HG02885 (cell line): ENCODE measurements around the gene TUBB3.
"Not testable (repeated sequence)": the region's sequence is repeated elsewhere in the genome, so short reads cannot be mapped to it uniquely, and the experiment has no call there.

ENCODE experiments used
- ATAC-seq: cut with Tn5 transposase; IDR thresholded peaks from one replicate; pipeline ENCODE4 v1.9.1; 2021; ENCODE audit warnings: mild to moderate bottlenecking; ENCODE audit not compliant: unreplicated experiment, poor library complexity

TUBB3 gene

DNA sequence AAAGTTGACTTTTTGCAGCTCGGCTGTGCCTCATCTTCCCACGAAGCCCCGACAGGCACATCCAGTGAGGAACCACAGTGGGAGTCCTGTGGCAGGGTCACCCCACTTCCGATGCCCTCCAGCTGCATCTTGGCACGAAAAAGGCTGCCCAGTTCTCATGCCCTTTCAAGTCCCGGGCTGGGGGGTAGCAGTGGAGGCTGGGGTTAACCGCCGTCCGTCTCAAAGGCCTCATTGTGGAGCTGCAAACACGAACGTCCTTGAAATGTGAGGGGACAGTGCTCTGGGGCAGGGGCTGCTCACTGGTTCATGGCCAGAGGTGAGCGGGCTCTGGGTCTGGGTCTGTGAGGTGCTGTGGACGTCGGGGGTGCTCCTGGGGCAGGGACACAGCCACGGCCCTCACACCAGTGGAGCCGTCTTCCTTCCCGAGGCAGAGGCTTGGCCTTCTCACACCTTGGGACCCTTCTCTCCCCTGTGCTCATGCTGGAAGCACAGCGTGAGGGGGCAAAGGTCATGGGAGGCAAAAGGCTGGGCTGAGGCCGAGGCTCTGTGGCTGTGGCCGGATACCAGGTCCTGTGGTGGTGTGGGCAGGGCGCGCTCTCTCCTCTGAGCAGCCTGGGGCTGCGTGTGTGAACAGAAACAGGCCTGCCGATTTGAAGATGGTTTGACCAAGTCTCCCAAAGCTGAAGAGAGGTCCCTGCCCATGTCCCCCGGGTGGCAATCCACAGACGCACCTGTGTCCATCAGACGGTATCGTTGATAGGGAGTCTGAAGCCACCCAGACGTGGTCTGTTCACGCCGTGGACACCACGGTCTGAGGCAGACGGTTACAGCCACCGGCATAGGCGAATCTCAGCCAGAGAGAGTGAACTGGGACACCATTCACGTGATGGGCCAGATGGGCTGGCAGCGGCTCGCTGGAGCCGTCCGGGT lies 7.6 kb upstream of the TUBB3 start:
- ATAC-seq, result no peak

DNA sequence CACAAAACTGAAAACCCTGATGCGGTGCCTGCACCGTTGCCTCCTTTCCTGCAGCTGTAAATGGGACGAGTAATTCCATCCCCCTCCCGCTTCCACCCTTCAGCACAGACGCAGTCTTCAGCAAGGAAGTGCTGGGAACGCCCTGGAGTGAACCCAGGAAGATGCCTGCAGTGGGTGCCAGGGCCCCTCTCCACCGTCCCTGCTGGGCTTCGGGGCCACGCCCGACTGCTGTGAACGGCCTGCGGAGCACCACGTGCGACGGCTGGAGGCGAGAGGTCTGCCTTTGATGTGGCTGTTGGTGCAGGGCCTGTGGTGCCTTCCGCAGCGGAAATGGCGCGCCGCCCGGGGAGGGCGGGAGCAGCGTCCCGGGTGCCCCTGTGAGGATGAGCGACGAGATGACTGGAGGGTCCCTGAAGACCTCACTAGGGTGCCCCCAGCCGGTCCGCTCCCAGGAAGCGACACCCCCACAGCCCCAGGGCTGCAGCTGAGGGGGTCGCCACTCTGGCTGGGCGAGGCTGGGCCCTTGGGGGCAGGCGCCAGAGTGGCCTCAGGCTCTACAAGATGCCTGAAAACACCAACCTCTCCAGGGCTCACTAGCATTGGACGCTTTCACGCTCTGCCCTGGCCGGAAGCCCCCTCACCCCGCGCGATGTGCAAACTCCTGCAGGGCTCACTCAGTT lies 5.2 kb upstream of the TUBB3 start:
- ATAC-seq, result peak; percentile 78

DNA sequence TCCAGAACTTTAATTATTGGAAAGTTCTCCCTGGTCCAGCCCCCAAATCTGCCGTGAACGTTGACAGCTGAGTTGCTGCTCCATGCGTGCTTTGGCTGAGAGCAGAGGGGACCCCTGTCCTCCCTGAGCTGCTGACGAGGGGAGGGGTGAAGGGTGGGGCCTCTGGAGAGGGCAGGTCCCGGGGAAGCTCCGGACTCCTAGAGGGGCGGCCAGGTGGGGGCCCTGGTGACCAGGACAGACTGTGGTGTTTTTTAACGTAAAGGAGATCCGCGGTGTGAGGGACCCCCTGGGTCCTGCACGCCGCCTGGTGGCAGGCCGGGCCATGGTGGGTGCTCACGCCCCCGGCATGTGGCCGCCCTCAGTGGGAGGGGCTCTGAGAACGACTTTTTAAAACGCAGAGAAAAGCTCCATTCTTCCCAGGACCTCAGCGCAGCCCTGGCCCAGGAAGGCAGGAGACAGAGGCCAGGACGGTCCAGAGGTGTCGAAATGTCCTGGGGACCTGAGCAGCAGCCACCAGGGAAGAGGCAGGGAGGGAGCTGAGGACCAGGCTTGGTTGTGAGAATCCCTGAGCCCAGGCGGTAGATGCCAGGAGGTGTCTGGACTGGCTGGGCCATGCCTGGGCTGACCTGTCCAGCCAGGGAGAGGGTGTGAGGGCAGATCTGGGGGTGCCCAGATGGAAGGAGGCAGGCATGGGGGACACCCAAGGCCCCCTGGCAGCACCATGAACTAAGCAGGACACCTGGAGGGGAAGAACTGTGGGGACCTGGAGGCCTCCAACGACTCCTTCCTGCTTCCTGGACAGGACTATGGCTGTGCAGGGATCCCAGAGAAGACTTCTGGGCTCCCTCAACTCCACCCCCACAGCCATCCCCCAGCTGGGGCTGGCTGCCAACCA lies 4.4 kb upstream of the TUBB3 start, which contains the start of gene MC1R:
MC1R (plus strand) TSS at position 410 of the 895 bp plus-strand sequence; CDS start at position 807, 397 bp downstream.
- ATAC-seq, result no peak

DNA sequence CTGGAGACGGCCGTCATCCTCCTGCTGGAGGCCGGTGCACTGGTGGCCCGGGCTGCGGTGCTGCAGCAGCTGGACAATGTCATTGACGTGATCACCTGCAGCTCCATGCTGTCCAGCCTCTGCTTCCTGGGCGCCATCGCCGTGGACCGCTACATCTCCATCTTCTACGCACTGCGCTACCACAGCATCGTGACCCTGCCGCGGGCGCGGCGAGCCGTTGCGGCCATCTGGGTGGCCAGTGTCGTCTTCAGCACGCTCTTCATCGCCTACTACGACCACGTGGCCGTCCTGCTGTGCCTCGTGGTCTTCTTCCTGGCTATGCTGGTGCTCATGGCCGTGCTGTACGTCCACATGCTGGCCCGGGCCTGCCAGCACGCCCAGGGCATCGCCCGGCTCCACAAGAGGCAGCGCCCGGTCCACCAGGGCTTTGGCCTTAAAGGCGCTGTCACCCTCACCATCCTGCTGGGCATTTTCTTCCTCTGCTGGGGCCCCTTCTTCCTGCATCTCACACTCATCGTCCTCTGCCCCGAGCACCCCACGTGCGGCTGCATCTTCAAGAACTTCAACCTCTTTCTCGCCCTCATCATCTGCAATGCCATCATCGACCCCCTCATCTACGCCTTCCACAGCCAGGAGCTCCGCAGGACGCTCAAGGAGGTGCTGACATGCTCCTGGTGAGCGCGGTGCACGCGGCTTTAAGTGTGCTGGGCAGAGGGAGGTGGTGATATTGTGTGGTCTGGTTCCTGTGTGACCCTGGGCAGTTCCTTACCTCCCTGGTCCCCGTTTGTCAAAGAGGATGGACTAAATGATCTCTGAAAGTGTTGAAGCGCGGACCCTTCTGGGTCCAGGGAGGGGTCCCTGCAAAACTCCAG lies 3.4 kb upstream of the TUBB3 start:
- no peak for ATAC-seq

- ATAC-seq, result no peak
Observed at GRCh38 chr16:89920723-89921122, 2.4 kb upstream of the TUBB3 start.

- ATAC-seq, result no peak
Observed at GRCh38 chr16:89921131-89921701, 1.9 kb upstream of the TUBB3 start.

DNA sequence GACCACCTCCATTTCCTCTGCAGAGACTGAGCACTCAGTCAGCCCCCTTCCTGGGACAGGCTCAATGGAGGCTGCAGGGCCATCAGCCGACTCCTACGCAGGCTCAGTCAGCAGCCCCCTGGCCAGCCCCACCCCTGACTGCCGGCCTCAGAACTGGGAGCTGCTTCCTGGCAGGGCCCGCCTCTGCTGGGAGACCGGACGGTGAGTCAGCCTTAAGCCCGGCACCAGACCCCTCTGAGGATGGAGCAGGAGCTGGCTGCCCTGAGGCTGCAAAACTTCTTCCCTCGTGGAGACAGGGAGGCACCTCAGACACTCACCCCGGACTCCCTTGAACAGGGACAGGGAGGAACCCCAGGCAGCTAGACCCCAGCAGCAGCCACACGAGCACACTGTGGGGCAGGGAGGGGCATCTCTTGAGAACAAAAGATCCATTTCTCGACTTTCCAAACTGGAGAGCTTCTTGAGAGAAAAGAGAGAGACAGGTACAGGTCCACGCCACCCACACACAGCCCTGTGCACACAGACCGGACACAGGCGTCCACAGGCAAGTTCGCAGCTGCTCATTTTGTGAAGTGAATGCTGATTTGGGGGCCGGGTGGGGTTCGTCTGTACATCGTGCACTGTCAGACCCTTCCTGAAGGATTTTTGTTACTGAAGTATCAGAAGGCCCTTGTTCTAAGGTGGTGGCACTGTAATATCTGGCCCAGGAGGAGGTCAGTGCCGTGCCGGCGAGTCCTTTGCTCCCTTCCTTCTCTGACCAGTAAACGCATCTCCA lies 1.3 kb upstream of the TUBB3 start:
- ATAC-seq, result no peak

- no peak for ATAC-seq
Observed at GRCh38 chr16:89922477-89922883, 662 bp upstream of the TUBB3 start.

DNA sequence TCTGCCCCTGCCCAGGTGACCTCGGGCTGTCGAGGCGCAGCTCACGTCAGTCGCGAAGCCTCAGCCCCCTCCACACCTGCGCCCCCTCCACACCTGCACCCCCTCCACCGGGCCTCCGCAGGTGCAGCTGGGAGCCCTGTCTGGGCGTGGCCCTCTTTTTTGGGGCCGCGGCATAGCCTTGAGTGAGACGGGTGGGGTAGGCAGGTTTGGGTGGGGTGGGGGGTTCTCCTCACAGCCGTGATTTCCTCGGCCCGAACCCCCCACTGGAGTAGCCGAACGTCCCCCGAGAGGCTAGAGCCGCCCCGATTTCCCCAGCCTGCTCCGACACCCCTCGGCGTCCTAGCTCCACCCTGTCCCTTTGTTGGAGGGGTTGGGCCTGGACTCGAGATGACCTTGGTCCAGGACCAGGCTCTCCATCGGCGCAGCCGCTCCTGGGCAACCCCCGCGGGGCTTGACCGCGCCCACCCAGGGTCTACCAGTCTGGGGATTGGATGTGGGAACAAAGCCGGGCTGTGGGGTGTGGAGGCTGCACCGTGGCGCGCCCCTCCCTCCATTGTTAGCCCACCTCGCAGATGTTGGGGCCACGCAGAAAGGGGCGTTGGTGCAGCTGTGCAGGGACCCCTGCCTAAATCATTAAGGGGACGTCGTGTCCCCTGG lies 626 bp downstream of the TUBB3 start:
- no peak for ATAC-seq

DNA sequence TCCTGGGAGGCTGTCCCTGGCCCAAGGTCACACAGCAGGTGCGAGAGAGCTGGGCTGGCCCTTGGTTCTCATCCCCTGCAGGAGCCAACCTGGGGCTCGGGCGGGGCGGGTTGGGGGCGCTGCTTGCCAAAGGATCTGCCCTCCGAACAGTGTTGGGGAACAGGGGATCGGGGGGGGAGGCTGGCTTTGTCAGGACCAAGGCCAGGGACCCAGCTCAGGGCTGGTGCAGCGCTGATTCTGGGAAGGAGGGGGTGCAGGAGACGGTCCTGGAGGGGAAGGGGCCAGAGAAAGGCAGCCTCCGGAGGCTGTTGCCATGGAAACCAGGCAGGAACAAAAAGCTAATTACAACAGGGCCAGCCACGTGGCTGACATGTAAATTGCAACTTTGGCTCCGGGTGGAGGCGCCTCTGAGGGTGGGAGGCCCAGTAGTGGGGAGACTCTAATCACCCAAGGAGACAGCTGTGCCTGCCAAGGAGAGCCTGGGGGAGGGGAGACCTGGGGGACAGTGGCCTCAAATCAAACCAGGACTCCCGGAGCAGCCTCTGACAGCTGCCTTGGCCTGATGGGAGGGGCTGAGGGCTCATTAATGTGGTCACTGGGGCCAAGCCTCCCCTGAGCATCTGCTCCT lies 1.3 kb downstream of the TUBB3 start:
- ATAC-seq, result no peak

- no peak for ATAC-seq
Observed at GRCh38 chr16:89924925-89925307, 1.8 kb downstream of the TUBB3 start.

DNA sequence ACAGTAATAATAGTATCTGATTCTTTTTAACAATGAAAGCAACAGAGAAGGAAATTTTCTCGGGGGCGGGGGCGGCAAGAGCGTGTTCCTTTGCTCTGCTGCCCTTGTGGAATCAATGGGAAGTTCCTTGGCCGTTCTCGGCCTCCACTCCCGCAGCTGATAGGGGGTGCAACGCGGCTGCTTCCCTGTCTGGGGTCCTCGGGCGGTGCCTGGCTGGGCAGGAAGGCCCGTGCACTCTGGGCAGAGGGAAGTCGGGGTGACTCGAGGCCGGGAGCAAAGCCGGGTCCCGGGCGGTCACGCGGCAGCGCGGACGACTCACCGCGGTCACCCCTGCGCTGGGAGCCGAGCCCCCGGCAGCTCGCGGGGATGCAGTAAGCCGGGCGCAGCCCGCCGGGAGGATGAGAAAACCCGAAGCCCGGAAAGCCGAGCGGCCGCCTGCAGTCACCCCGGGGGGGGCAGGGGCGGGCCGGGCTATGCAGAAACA lies 2.5 kb downstream of the TUBB3 start:
- no peak for ATAC-seq

- no peak for ATAC-seq
Observed at GRCh38 chr16:89931305-89931896, 8.3 kb downstream of the TUBB3 start.

DNA sequence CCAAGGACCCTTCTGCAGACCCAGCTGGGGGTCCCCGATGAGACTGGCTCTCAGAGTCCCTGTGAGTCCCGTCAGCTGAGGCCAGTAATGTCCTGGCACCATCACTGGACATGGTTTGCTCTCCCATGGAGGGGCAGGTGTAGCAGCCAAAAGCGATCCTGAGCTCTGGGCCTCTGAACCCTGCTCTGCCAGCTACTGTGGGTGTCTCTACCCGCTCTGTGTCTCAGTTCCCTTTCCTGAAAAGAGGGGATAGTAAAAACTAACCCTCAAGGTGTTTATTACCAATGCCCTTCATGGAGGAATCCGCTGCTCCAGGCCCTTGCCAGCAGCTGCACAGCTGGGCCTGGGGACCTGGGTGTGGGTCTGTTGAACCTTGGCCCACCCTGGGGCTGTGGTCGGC lies 8.8 kb downstream of the TUBB3 start:
- no peak for ATAC-seq

- not testable (repeated sequence) for ATAC-seq
Observed at GRCh38 chr16:89934019-89934418, 10.9 kb downstream of the TUBB3 start.

GRCh38 chr16:89934611-89935553 lies 11.7 kb downstream of the TUBB3 start:
- ATAC-seq, result no peak
